ENCODE results near the gene XRCC4. TPM values are rescaled to one million over a fixed set of nuclear protein-coding genes. Genes with fewer than 3 reads are reported as not detected.

Gene XRCC4
- total and polyA plus RNA-seq, 2 of the 13 experiments (the other 11 are each of a cell fraction or from before 2014, with no cell fraction given): 2.8 to 12.6 TPM

DNA sequence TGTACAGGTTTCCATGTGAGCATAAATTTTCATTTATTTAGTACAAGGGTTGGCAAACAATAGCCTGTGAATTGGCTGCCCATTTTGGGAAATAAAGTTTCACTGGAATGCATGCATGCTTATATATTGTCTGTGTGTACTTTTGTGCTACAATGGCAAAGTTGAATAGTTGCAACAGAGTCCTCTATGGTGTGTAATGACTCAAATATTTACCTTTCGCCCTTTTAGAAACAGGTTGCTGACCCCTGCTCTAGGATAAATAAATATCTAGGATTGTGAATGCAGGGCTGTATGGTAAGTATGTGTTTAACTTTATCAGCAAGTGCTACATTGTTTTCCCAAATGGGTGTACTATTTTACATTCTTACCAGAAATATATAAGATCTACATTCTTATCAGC lies 47.2 kb downstream of the XRCC4 start (continued):
- TF ChIP-seq, protein P1, sequence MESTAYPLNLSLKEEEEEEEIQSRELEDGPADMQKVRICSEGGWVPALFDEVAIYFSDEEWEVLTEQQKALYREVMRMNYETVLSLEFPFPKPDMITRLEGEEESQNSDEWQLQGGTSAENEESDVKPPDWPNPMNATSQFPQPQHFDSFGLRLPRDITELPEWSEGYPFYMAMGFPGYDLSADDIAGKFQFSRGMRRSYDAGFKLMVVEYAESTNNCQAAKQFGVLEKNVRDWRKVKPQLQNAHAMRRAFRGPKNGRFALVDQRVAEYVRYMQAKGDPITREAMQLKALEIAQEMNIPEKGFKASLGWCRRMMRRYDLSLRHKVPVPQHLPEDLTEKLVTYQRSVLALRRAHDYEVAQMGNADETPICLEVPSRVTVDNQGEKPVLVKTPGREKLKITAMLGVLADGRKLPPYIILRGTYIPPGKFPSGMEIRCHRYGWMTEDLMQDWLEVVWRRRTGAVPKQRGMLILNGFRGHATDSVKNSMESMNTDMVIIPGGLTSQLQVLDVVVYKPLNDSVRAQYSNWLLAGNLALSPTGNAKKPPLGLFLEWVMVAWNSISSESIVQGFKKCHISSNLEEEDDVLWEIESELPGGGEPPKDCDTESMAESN (CRISPR knock-in tag; conservative IDR thresholded peaks at IDR 0.05): peak; percentile 66; the same call in 1 of the 2 replicates
- TF ChIP-seq ZNF777 (CRISPR knock-in tag; IDR thresholded peaks at IDR 0.05) (no peak), ZBTB3 (CRISPR knock-in tag; IDR thresholded peaks at IDR 0.05; ENCODE audit: borderline replicate concordance, low read depth) (no peak), PHF20 (CRISPR knock-in tag; IDR thresholded peaks at IDR 0.05) (no peak), ZNF768 (CRISPR knock-in tag; IDR thresholded peaks at IDR 0.05) (no peak), NBN (conservative IDR thresholded peaks at IDR 0.05) (no peak), TEAD3 (CRISPR knock-in tag; optimal IDR thresholded peaks at IDR 0.05; ENCODE audit: borderline replicate concordance) (peak; percentile 94), KDM2A (CRISPR knock-in tag; IDR thresholded peaks at IDR 0.05; ENCODE audit: borderline replicate concordance, low read depth) (no peak), CREB1 (IDR thresholded peaks at IDR 0.05) (no peak), CREB1 (CRISPR knock-in tag; IDR thresholded peaks at IDR 0.05) (peak; percentile 80), ZNF883 (CRISPR knock-in tag; IDR thresholded peaks at IDR 0.05; ENCODE audit: not compliant biosample characterization) (no peak), RFX3 (CRISPR knock-in tag; IDR thresholded peaks at IDR 0.05) (no peak), HNRNPH1 (optimal IDR thresholded peaks at IDR 0.05; ENCODE audit: low read depth, low read length) (no peak), KAT7 (CRISPR knock-in tag; IDR thresholded peaks at IDR 0.05; ENCODE audit: borderline replicate concordance) (no peak), POLR2AphosphoS5 (IDR thresholded peaks at IDR 0.05; ENCODE audit: low read depth, low read length) (no peak), ZSCAN31 (CRISPR knock-in tag; IDR thresholded peaks at IDR 0.05; ENCODE audit: low read depth) (no peak), SUZ12 (IDR thresholded peaks at IDR 0.05; ENCODE audit: low read depth, low read length) (no peak), ZNF263 (CRISPR knock-in tag; IDR thresholded peaks at IDR 0.05) (no peak)
- TF ChIP-seq, protein P2, sequence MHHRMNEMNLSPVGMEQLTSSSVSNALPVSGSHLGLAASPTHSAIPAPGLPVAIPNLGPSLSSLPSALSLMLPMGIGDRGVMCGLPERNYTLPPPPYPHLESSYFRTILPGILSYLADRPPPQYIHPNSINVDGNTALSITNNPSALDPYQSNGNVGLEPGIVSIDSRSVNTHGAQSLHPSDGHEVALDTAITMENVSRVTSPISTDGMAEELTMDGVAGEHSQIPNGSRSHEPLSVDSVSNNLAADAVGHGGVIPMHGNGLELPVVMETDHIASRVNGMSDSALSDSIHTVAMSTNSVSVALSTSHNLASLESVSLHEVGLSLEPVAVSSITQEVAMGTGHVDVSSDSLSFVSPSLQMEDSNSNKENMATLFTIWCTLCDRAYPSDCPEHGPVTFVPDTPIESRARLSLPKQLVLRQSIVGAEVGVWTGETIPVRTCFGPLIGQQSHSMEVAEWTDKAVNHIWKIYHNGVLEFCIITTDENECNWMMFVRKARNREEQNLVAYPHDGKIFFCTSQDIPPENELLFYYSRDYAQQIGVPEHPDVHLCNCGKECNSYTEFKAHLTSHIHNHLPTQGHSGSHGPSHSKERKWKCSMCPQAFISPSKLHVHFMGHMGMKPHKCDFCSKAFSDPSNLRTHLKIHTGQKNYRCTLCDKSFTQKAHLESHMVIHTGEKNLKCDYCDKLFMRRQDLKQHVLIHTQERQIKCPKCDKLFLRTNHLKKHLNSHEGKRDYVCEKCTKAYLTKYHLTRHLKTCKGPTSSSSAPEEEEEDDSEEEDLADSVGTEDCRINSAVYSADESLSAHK (CRISPR knock-in tag; IDR thresholded peaks at IDR 0.05; ENCODE audit: borderline replicate concordance): no peak
- TF ChIP-seq, protein P3, sequence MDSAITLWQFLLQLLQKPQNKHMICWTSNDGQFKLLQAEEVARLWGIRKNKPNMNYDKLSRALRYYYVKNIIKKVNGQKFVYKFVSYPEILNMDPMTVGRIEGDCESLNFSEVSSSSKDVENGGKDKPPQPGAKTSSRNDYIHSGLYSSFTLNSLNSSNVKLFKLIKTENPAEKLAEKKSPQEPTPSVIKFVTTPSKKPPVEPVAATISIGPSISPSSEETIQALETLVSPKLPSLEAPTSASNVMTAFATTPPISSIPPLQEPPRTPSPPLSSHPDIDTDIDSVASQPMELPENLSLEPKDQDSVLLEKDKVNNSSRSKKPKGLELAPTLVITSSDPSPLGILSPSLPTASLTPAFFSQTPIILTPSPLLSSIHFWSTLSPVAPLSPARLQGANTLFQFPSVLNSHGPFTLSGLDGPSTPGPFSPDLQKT (CRISPR knock-in tag; IDR thresholded peaks at IDR 0.05; ENCODE audit: borderline replicate concordance): no peak
- TF ChIP-seq, protein P4, sequence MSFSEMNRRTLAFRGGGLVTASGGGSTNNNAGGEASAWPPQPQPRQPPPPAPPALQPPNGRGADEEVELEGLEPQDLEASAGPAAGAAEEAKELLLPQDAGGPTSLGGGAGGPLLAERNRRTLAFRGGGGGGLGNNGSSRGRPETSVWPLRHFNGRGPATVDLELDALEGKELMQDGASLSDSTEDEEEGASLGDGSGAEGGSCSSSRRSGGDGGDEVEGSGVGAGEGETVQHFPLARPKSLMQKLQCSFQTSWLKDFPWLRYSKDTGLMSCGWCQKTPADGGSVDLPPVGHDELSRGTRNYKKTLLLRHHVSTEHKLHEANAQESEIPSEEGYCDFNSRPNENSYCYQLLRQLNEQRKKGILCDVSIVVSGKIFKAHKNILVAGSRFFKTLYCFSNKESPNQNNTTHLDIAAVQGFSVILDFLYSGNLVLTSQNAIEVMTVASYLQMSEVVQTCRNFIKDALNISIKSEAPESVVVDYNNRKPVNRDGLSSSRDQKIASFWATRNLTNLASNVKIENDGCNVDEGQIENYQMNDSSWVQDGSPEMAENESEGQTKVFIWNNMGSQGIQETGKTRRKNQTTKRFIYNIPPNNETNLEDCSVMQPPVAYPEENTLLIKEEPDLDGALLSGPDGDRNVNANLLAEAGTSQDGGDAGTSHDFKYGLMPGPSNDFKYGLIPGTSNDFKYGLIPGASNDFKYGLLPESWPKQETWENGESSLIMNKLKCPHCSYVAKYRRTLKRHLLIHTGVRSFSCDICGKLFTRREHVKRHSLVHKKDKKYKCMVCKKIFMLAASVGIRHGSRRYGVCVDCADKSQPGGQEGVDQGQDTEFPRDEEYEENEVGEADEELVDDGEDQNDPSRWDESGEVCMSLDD (CRISPR knock-in tag; IDR thresholded peaks at IDR 0.05; ENCODE audit: borderline replicate concordance): no peak
- TF ChIP-seq, protein P5, sequence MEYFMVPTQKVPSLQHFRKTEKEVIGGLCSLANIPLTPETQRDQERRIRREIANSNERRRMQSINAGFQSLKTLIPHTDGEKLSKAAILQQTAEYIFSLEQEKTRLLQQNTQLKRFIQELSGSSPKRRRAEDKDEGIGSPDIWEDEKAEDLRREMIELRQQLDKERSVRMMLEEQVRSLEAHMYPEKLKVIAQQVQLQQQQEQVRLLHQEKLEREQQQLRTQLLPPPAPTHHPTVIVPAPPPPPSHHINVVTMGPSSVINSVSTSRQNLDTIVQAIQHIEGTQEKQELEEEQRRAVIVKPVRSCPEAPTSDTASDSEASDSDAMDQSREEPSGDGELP (IDR thresholded peaks at IDR 0.05; ENCODE audit: borderline replicate concordance, low read depth): 0 out of 2 replicates have a peak, but pooled peaks have one; percentile 46
